Prostate gland (tissue), 2 donors: ENCODE data around the gene PDE11A.

Experiments used
- CTCF ChIP-seq, 4 experiments: fragments of 200-600 bp in 2 of 4; fragments of 450-650 bp in 2 of 4; sonication (generic) in 2 of 4; IDR thresholded peaks; 1 replicate in 3 of 4; 2 replicates in 1 of 4; pipeline ENCODE4 v1.5.1; 2016 to 2019; ENCODE audit warnings: antibody characterized with exemption in 4 of 4, mild to moderate bottlenecking in 2 of 4, moderate library complexity in 2 of 4
- POLR2A ChIP-seq: fragments of 450-650 bp; IDR thresholded peaks from one replicate; pipeline ENCODE4 v1.6.1; 2016; ENCODE audit warnings: antibody characterized with exemption, mild to moderate bottlenecking
- POLR2AphosphoS5 ChIP-seq: sonication (generic); formaldehyde crosslinking; IDR thresholded peaks from one replicate; pipeline ENCODE4 v1.6.1; 2017; ENCODE audit warnings: antibody characterized with exemption

- TF ChIP-seq CTCF (IDR thresholded peaks at IDR 0.05) (no peak), POLR2AphosphoS5 (no peak), POLR2A (no peak)
Measured at GRCh38 chr2:177678939-177679338, 393.6 kb downstream of the PDE11A start.
